GM12891 (cell line): Measurements from ENCODE around the gene FBXL17.

Source experiments
- POLR2A ChIP-seq: IDR thresholded peaks from 2 replicates; pipeline ENCODE4 v1.6.1; 2011; ENCODE audit warnings: low read depth, low read length, control low read depth
- POLR2AphosphoS5 ChIP-seq: IDR thresholded peaks from 2 replicates; pipeline ENCODE4 v1.6.1; 2011; ENCODE audit warnings: low read depth, low read length, control low read depth
- SPI1 ChIP-seq: IDR thresholded peaks from 2 replicates; pipeline ENCODE4 v1.6.1; 2011; ENCODE audit warnings: low read depth, low read length, control low read depth
- TAF1 ChIP-seq: IDR thresholded peaks from 2 replicates; pipeline ENCODE4 v1.6.1; 2011; ENCODE audit warnings: low read depth, low read length, control low read depth

GRCh38 chr5:108064302-108064701, 317.6 kb downstream of the FBXL17 start:
- no peak for TF ChIP-seq POLR2AphosphoS5
- no peak for TF ChIP-seq TAF1
- no peak for TF ChIP-seq POLR2A
- no peak for TF ChIP-seq SPI1
